HG02981 (cell line): ENCODE data around the gene SIGMAR1.
A peak's percentile ranks its signal among the peaks of the same experiment; 100 is the strongest.
"Not testable (repeated sequence)": the region's sequence is repeated elsewhere in the genome, so short reads cannot be mapped to it uniquely, and the experiment has no call there.

Experiments used
- ATAC-seq: cut with Tn5 transposase; IDR thresholded peaks from one replicate; pipeline ENCODE4 v1.9.1; 2021; ENCODE audit warnings: mild to moderate bottlenecking, moderate library complexity; ENCODE audit not compliant: unreplicated experiment

SIGMAR1 gene

DNA sequence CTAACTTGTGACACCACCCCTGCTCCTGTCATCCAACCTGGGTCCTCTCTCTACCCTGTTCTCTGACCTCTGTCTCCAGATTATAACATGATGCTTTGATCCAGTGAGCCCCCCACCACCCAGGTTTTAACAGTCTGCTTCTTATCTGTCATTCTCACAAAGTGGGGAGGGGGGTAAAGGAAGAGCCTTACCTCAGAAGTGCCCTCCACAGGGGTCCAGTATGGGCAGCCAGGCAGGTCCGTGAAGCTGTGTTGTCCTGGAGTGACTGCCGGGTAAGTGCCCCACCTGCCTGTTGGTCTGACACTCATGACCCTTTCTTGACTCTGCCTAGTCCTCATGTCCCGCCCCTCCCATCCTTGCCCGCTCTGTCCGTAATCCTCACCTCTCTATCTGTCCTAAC lies 17.8 kb upstream of the SIGMAR1 start:
- ATAC-seq = no peak

DNA sequence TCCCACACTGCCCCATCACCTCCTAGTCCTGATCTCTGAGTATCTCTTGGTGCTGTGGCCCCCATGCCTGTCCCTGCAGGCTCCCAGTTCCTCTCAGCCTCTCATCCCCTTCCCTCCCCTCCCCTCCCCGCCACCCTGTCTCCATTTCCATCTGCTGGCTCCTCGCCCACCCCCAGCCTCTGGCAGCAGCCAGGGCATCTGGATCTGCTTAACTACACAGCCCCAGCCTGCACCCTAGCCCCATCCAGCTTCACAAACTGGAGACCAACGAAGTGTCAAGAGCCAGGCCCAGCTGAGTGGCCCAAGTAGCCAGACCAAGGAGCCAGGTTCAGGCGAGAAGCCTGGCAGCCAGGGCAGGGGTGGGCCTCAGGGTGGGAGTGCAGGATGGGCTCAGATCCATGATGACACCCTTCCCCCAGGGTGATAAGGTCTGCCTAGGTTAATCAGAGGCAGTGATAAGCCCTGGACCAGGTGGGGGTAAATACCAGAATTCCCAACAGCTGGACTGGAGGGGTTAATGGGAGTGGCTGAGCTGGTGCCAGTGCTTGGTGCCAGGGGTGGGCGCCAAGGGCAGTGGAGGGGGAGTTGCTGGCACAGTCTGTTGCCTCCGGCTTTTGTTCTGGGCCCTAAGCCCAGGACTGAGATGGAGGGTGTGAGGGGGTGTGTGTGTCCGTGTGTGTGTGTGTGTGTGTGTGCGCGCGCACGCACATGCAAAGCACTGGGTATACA lies 16.9 kb upstream of the SIGMAR1 start:
- ATAC-seq = no peak

DNA sequence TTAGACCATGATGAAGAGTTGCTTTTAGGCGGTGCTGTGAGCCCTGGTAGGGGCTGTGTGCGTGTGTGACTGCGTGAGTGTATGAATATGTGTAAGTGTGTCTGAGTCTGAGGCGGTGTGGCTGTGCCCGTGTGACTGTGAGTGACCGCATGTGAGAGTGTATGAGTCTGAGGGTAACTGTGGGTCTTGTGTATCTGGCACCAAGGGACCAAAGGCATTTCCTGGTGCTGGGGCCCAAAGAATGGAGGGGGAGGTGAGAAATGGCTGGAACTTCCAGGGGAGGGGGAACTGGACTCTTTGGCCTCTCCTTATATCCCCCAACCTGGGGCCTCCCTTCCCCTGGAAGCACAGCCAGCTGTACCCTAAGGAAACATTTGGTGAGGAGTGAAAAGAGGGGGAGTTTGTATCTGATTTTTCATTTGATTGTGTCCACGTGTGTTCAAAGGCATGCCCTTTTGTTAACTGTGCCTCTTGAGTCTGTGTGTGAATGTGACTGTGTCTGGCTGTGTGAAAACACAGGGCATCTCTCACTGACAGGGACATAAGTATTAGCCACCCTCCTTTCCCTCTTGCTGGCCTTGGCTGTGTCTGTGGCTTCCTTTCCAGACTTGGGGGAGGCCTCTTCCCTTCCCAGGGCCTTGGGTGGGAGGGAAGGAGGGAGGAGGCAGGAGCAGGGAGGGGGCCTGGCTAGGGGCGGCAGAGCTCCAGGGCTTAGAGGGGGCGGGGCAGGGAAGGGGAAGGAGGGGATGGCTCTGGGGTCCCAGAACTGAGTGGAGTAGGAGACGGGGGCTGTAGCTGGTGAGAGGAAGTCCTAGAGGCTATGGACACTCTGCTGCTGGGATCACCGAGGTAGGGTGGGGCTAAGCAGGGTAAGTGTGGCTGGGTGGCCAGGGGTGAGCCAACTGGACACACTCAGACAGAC lies 15.8 kb upstream of the SIGMAR1 start:
- ATAC-seq = no peak

DNA sequence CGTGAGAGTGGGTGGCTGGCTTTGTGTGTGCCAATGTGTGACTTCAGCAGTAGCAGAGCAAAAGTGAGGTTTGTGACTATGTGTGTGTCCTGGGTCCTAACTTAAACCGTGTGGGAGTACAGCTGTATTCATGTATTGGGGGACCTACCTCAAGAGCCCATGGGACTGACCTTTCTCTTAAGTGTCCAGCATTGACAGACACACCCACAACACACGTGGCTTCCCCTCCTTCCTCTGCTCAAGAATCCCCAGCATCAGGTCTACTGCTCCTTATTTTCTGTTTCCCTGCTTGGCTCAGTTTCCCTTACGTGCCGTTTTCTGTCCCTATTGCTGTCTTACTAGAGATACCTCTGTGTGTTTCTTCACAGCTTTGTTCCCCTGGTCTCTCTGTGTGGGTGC lies 15.0 kb upstream of the SIGMAR1 start:
- no peak for ATAC-seq

DNA sequence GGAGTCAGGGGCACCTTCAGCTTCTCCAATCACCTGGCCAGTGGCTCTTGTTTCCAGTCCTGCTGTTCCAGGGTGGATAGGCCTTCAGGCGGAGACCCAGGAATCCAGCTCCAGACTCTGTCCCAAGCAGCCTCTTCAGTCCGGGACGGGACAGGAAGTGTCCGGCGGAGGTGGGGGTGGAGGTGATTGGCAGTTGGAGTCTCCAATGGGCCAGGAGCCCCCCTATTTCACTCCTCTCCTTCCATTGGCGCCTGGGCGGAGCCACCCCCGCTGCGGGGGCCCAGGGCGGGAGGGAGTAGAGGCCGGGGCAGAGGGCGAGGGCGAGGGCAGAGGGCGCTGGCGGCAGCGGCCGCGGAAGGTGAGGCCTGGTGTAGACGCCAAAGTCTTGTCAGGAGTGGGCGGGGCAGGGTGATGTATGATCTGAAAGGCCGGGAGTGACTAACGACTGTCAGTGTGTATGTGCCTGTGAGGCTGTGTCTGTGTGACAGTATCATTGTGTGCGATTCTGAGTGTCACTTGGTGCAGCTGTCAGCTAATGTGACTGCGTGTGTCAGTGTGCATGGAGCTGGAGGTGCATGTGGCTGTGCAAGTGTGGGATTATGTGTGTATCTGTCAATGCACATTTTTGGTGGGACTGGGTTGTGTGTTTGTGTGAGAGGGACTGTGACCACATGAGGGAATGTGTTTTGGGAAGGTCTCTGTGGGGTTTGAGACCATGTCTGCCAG lies 14.5 kb upstream of the SIGMAR1 start, which contains the start of gene IL11RA:
Gene IL11RA (plus strand): TSS at position 310 of the 726 bp plus-strand sequence. CDS start 3,033 bp downstream, outside the sequence.
- ATAC-seq = no peak

DNA sequence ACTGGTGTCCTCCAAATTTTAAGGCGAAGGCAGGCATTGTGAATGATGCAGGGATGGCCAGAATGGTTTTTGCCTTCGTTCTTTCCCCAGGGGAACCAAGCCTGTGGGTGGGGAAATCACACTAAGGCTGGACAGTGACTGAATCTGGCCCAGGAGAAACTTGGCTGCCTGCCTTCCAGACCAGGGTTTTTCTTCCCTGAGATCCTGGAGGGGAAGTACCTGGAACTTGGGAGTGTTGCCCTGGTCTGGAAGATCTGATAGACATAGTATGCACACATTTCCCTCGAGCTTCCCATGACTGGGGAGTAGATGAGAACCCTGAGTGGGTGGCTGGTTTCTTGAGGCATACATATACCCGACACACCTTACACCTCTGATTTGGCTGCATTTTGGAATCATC lies 13.7 kb upstream of the SIGMAR1 start:
- no peak for ATAC-seq

DNA sequence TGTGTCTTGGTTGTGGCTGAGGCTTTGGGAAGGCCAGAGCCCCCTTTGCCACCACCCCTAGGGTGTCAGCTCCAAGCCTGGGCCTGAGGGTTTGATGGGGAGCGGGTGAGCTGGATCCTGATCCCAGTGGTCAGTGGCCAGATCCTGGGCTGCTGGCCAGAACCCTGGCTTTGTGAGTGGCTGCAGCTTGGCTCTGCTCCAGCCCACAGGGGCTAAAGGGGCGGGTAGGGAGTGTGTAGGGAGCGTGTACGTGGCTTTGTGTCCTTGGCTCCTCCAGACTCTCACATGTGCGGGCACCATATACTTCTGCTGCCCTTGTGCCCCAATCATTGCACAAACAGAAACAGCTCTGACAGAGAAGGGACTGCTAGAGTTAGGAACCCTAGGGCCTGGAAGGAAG lies 13.2 kb upstream of the SIGMAR1 start:
- no peak for ATAC-seq

DNA sequence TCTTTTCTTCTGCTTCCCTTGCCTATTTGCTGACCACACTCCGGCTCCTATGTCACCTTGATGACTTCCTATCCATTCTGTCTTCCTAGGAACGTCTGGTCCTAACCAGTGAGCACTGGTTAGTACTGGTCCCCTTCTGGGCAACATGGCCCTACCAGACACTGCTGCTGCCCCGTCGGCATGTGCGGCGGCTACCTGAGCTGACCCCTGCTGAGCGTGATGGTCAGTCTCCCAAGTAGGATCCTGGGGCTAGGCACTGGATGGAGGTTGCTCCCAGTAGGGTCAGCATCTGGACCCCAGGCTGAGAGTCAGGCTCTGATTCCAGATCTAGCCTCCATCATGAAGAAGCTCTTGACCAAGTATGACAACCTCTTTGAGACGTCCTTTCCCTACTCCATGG lies 11.1 kb upstream of the SIGMAR1 start:
- no peak for ATAC-seq

DNA sequence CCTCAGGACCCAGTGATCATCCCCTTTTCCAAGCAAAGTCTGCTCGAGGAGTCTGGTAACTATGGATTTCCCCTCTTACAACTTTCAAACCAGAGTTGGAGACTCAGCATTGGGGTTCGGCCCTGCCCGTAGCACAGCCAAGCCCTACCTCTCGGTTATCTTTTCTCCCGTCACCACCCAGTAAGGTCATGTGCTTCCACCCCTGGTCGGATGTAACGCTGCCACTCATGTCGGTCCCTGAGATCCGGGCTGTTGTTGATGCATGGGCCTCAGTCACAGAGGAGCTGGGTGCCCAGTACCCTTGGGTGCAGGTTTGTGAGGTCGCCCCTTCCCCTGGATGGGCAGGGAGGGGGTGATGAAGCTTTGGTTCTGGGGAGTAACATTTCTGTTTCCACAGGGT lies 10.1 kb upstream of the SIGMAR1 start:
- no peak for ATAC-seq

DNA sequence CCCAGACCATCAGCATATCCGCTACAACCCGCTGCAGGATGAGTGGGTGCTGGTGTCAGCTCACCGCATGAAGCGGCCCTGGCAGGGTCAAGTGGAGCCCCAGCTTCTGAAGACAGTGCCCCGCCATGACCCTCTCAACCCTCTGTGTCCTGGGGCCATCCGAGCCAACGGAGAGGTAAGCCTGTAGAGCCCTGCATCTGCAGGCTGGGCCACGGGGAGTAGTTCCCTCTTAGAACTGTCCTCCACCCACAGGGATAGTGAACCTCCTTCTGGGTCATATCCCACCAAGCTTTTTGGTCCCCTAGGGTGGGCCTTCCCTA lies 9.5 kb upstream of the SIGMAR1 start:
- no peak for ATAC-seq

DNA sequence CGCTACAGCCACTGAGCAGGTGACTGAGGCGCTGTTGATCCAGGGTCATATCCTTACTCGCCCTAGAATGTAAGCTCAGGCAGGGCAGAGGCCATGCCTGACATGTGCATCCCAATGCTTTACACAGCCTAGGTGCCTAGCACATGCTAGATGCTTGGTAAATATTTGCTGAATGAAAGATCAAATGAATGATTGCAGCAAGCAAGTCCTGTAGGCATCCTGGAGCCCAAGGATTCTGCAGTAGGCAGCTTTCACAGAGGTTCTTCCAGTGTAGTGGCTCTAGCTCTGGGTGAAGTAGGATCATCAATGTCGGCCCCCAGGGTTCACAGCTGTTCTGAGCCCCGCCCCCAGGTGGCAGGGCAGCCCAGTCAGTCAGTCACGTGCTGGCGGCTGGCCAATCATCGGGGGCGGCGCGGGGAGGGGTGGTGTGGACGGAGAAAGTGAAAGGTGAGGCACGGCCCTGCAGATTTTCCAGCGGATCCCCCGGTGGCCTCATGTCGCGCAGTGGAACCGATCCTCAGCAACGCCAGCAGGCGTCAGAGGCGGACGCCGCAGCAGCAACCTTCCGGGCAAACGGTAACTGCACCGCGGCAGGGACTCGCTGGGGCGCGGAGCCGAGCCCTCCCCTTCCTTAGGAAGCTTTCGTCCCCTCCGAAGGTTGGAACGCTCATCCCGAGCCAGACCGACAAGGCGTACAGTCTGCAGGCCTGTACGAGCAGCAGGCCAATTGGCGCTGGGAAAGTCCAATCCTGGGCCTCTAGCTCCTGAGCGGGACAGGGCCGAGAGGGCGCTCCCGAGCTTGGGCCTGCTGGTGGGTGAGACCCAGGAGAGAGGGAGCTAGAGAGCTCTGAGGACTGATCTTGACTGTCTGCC lies 8.9 kb upstream of the SIGMAR1 start, which contains the start of gene GALT:
Gene GALT (plus strand): TSS at position 465 of the 873 bp plus-strand sequence. CDS start 30 bp downstream, at position 495.
- peak; percentile 80 for ATAC-seq

DNA sequence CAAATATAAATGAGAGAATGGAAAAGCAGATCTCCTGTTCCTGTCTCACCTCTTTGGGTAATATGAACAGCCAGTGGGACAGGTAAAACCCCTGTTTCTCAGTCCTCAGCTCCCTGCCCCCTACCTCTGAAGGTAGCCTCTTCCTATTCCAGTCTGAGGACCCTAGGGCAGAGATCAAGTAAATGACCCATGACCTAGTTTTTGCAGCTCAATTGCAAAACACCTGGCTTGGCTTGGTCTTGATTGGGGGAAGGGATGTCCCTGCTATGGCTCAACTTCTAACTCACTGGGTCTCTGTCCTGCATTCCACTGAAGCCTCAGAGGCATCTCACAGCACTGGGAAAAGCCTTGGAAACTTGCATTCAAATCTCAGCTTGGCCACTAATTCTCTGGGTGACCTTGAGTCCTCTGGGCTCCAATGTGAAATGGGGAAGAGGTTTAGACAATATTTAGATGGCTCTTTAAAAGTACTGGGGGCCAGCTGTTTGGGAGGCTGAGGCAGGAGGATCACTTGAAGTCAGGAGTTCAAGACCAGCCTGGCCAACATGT lies 7.3 kb upstream of the SIGMAR1 start:
- no peak for ATAC-seq

DNA sequence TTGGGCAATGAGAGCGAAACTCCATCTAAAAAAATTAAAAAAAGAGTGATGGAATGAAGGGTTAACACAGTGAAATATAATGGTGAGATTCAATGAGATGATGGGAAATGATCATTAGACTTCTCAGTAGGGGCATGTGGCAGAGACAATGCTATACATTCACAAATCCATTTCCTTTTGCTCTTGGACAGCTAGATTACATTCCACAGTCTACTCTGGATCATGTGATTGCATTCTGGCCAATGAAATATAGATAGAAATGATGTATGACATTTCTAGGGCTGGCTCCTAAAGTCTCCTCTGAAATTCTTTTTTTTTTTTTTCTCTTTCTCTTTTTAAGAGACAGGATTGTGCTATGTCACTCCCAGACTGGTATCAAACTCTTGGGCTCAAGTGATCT lies 5.1 kb upstream of the SIGMAR1 start:
- ATAC-seq = no peak

DNA sequence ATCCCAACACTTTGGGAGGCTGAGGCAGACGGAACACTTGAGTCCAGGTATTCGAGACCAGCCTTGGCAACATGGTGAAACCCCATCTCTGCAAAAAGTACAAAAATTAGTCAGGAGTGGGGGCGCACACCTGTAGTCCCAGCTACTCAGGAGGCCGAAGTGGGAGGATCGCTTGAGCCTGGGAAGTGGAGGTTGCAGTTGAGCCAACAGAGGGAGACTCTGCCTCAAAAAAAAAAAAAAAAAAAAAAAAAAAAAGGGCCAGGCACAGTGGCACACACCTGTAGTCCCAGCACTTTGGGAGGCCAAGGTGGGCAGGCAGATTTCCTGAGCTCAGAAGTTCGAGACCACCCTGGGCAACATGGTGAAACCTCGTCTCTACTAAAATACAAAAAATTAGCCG lies 1.7 kb upstream of the SIGMAR1 start:
- not testable (repeated sequence) for ATAC-seq

DNA sequence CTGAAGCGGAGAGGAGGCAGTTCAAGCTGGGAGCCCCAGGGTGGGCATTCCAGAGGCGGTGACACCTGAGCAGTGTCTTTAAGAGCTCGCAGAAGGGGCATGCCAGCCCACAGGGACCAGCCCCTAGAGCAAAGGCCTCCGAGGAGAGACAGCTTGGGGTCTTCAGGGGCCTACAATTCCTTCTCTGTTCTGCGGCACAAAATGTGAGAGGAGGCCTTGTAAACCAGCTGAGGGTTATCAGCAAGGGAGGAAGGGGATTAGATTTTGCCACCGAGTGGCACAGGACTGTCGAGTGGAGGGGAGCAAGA lies 505 bp upstream of the SIGMAR1 start:
- ATAC-seq = no peak

DNA sequence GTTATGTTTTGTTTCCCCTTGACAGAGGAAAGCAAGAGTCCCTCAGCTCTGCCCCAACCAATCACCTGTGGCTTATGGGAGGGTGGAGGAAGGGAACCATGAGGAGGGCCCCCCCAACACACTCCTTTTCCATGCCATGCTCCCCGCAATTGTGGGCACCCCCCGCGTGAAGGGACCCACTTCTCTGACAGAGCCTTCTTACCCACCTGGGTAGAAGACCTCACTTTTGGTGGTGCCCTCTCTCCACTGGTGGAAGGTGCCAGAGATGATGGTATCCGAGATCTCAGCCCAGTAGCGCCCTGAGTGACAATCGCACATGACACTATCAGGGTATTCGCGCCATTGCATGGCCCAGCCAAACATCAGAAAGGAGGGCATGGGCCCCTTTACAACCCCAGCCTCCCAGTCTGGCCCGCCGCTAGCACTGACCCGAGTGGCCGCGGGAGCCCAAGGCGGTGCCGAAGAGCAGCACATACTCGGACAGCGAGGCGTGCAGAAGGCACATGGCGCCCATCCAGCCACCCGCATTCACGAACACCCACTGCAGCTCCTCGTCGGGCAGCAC lies 714 bp downstream of the SIGMAR1 start:
- ATAC-seq = no peak

DNA sequence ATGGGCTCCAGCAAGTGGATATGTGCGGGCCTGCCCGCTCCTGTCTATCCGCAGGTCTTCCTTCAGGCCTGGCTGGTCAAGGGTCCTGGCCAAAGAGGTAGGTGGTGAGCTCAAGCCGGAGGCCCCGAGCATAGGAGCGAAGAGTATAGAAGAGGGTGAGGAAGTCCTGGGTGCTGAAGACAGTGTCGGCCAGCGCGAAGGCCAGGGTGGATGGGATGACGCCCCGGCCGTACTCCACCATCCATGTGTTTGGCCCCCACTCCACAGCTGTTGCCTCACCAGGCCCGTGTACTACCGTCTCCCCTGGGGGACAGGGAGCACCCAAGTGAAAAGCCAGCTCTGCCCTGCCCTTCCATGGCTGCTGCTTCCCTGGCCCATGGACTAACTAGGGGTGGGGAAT lies 2.0 kb downstream of the SIGMAR1 start:
- ATAC-seq = no peak

DNA sequence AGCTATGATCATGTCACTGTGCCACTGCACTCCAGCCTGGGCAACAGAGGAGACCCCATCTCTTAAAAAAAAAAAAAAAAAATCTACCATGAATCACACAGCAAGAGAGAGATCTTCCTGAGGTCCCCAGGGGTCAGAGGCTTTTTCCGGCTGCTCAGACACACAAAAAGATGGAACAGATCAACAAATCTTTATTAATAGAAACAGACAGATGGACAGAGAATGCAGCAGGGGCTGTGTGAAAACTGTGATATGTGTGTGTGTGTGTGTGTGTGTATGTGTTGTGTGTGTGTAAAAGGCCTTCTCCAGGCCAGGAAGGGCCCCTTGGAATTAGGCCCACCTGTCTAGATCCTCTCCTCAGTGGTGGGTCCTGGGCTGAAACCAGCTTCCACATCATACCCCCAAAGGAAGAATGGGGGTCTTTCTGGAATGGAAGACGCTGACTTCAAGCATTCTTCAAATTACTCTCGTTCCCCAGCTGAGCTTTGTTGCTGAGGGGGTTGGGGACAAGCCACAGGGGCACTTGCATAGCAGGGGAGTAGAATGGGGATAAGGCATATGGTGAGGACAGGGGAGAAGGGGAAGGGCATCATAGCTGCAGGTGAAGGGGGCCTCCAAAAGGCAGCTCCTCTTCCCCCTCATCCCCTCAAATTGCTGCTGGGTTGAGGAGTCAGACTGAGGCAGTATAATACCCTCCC lies 2.9 kb downstream of the SIGMAR1 start:
- no peak for ATAC-seq

DNA sequence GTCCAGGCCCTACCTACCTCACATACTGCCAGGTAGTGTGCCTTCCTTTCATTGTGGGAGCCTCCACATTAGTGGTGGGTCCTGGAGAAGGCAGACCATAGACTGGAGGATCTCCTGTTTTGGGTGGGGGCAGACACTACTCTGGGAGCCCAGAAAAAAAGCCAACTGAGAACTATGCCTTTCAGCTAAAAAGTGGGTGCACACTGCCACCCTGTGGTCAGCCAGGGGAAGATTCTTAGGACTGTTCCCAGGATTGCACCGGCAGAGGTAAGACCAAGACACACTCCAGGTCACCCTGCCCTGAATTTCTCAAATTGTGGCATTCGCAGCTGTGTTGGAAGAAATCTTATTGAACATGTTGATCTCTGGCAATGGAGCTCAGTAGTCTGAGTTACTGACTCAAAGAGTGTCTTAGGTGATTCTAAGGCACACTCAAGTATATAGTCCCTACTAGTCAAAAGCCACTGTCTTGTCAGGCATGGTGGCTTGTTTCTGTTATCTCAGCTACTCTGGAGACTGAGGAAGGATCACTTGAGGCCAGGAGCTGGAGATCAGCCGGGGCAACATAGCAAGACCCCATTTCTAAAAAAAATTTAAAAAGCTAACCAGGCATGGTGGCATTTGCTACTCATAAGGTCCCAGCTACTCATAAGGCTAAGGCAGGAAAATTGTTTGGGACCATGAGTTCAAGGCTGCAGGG lies 3.6 kb downstream of the SIGMAR1 start:
- no peak for ATAC-seq
